SHP77 treated with DMSO at 0.1 percent for 48 hours (cell line): Measurements from ENCODE around the gene AUTS2.

ENCODE experiments used
- DNase-seq: peaks from one replicate; lab custom pipeline; 2025; lab: John Stamatoyannopoulos, UW

AUTS2 gene

DNA sequence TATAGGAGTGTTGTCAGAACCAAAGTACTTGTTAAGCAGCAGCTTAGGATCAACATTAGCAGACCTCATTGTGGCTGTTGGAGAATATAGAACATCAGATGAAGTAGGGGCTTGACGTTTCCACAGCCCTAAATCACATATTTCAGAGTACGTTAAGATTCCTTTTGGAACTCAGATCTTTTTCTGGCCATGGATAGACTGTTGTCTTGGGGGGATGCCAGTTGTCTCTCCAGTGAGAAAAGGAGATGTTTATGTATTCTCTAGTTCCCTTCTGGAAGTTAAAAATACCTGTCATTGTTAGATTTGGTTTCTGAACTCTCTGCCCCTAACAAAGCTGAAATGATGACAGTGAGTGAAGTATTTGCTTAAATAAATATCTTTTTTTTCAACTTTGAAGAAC is 191.3 kb downstream of the AUTS2 start:
- no peak for DNase-seq

DNA sequence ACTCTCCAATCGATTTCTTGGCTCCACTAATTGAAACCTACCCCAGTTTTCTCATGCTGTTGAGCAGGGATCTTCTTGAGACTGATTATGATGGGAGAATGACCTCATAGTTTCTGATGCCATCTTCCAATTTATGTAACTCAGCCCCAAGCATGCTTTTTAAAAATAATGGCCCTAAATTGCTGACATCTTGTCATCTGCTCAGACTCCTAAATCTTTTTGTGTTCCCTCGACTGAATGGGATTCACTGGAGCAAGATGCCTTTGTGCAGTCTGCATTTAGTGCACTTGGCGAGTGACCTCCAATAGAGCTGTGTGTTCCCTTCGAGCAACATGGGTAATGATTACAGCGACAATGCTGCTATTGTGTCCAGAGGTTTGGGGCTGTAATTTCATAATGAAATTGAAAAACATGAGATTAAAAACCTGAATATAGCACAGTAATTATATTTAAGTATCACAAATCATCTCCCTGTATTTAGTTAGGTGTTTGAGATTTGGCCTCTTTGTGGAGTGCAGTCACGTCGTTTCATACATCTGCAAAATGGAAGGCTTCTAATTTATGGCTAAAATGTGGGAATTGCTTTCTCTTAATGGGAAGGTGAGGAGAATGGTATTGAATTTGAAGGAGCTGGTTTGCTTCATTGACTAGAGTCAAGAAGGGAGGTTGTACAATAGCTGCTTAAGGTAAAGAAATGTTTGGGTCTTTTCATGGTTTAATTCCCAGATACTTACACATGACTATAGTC is 192.9 kb downstream of the AUTS2 start:
- DNase-seq = no peak

DNA sequence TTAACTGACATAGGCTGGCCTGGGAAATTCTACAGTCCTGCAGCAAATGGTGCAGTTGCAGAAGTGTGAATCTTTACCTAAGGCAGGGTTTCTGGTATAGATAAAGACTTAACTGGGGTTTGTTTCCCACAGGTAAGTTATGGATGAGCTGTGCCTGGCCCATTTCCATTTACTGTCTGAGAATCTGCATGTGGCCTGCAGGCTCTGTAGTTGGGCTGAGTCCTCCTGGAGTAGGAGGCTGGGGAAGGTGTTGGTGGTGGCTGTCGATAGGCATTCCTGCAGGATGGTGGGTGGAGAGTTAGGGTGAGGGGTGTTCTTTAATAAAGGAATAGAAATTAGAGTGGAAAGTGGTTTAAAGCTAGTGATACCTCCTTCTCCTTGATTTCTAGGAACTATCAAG is 193.5 kb downstream of the AUTS2 start:
- DNase-seq = no peak

DNA sequence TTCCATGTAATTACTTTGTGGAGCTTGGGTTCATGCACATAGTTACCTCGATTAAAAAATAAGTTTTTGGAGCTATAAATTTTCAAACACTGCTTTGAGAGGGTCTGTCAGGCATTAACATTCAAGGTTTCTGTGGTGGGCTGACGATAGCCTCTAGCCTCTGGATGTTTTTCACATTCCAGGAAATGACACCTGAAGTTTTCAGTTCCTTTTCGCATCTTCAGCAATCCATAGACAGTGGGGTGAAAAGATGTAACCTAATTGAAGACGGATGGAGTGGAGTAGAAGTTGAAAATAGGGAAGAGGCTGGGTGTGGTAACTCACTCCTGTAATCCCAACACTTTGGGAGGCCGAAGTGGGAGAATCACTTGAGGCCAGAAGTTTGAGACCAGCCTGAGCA is 197.7 kb downstream of the AUTS2 start:
- no peak for DNase-seq

DNA sequence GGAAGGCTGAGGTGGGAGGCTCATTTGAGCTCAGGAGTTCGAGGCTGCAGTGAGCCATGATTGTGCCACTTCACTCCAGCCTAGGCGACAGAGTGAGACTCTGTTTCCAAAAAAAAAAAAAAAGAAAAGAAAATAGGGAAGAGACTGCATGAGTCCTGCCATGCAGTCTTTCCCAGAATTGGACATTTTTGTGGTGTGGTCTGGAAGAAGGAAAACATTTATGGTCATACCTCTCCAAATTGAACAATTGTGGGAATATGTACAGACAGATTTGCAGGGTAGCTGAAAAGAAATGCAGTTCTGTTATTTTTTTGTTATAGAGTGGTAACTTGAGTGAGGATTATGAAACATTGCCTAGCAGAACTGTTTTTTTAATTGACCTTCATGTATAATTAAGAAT is 198.1 kb downstream of the AUTS2 start:
- DNase-seq = no peak

DNA sequence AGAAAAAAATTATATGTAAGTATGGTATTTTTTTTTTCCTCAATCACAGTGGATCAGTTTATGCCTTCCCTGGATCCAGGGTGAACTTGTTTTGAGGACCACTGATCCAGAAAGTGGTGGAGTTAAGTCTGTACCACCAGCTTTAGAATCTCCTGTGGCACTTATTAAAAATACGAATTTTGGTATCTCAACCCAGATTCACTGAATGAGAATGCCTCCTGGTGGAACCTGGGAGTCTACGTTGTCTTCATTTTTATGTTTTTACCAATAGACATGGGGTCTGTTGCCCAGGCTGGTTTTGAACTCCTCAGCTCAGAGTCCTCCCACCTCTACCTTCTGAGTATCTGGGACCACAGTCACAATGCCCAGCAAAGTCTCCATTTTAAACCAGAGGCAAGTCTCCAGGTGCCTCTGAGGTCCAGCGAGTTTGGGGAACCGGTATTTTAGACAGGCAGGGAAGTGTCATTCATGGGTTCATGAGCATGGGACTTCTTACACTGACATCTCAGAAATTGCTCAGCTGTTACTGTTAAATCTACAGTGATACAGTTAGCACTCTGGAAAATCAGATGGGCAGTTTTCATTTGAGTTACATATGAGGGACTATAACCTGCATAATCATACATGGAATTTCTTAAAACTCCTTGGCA is 200.9 kb downstream of the AUTS2 start:
- DNase-seq = no peak

DNA sequence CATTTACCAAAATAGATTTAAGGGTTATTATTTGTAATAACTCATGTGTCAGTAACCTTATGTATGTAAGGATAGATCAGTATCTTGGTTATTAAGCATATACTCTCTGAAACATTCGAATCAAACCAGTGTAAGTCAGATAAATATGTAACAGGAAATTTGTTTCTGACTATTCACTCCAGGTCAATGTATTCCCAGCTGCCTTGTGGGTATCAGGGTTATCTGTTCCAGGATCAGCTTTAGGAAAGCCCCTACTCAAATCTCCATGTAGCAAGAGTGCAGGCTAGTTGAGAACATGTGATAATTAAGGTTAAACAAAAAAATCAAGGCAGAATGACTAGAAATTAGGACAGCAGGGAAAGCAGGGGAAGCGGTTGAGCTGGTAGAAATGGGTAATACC is 201.7 kb downstream of the AUTS2 start:
- no peak for DNase-seq

DNA sequence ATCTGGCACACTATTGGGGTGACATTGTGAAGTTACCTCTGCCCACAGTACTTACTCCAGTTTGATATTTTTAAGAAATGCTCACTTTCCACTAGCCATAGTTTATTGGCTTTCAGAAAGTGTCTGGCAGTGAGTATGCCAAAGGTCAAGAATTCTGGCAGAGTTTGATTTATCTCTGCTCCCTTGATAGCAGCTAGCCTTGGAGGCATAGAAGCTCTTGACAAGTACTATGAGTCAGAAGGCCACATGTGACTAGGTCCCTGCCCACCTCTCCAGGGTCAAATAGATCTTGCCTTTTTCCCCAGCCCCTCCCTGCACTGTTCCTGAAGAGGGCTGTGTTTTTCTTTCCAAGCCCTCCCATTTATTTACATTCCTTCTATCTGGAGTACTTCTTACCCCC is 202.2 kb downstream of the AUTS2 start:
- no peak for DNase-seq

DNA sequence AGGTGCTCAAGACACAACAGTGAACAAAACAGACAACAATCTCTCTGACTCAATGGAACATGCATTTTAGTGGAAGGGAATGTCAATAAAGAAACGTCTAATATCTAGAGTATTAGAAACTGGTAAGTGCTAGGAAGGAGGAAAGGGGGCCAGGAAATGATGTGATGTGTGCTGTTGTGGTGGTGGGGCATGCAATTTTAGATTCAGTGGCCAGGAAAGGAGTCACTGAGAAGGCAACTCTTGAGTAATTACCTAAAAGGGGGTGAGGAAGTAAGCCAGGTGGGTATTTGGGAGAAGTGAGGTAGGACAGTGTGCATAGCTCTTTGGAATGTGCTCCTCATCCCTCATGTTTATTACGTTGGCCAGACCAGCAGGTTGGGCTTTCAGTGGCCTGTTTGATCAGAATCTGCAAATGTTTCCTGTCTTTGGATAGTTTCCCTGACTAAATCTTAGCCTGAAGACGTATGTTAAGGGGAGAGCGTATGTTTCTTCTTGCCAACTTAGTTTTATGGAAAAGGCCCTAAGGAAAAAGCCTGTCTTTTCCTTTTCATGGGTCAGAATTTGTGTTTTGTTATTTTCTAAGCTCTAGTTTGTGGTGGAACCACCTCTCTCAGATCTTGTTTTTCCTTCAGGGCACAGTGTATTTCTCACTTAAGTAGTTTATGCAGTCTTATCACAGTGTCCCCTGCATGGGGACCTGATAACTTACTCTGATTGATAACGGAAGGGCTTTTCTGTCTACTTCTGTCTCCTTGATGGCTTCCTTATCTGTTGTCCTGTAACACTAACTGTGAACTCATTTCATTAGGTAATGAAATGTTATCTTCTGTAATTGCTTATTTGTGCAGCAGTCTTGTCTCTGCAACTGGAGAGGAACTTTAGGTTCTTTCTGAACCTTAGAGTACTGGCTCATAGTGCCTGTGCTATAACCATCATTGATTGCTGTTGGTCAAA is 203.7 kb downstream of the AUTS2 start:
- no peak for DNase-seq

DNA sequence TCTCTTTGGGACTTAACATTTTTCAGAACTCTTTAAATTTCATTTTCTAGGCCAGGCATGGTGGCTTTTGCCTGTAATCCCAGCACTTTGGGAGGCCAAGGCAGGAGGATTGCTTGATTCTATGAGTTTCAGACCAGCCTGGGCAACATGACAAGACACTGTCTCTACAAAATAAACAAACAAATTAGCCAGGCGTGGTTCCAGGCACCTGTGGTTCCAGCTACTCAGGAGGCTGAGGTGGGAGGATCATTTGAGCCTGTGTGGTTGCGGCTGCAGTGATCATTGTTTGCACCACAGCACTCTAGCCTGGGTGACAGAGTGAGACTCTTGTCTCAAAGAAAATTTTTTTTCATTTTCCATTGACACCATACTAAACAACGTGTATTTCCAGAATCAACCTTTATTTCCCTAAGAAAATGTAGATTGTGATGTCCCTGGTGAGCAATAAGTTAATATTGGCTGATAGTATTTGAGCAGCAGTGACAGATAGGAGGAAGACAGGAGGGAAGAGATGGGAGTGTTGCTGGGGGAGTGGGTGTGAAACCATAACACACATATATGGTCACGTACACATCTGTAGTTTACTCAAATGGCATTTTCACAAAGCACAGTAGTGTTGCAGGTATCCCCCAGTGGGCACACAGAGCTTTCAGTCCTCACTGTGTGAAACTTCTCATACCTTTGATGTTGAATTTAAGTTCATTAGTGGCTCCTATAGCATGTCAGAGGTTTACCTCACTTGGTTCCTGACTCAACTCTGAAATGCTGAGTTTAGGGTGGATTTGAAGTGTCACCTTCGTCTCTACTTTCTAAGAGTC is 205.6 kb downstream of the AUTS2 start:
- no peak for DNase-seq

DNA sequence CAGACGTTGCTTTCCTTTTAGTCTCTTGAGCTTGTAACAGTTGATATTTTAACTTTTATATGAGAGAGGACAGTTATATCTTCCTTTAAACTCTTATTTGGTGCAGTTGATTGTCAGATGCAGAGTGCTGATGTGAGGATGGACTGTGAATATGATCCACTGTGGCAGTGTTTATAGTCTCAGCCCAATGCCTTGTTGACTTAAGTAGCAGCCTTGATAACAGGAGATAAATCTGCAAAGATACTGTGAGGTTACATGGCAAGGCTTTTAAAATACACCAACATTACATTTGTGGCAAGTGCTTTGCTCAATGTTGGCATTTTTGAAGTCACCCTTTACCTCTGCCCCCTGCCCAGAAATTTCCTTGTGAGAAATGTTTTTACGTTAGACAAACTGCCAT is 206.7 kb downstream of the AUTS2 start:
- no peak for DNase-seq

DNA sequence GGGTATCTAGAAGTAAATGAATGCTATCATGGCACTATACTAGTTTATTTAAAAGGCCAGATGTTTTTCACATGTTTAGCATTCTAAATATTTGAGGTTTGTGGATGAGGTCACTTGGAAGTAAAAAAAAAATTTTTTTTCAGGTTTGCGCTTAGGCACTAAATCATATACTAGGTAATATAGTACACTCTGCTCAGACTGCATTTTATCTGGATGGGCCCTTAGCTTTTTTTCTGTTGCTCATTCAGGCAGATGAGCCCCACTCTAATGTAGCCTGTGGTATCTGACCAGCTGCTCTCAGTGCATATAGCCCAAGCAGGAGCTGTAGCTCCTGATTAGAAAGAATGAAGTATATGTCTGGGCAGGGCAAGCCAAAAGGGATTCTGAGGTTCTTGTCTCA is 210.1 kb downstream of the AUTS2 start:
- no peak for DNase-seq

DNA sequence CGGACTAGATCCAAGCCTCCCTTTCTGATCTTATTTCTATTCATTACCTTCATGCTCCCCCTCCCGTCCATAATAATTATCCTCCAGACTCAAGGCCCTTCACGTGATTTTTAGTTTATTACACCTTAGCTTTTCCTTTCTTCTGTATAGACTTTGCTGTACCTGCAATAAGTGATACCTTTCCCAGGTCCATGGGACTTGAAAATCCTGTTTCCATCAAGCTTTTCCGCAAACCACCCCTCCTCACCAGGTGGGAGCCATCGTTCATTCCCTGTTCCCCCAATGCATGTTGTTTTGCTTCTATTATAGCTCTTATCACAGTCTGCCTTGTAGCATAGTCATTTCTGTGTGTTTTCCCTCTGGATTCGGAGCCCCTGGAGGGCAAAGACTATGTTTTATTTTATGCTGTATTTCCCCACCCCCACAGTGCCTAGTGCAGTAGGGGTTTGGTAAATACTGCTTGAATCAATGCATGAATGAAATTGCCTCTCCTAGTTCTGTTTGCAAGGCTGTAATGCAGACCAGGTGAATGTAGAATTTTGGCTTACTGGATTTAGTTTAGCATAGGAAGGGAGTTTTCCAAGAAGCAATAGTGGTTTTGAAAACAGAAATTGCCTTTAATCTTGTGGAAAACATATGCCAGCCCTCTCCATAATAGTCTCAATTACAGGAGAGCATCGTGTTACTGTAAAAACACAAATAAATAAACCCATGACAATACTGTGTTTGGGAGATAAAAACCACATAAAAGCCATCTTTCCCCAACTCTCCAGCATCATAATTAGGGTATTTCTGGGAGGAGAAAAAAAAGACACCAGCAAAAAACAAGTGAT is 213.4 kb downstream of the AUTS2 start:
- DNase-seq = no peak

DNA sequence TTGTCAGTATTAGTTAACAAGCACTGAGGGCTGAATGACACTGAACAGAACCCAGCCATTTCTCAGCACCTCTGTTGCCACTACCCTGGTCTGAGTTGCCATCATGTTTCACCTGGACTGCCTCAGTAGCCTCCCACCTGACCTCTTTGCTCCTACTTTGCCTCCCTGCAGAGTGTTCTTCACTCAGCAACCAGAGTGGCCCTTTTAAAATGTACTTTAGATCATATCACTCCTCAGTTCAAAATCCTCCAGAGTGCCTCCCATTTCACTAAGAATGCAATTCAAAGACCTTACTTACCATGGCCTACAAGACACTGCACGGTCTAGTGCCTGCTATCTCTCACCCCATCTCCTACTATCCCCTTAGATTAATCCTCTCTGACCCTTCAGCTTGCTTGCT is 214.5 kb downstream of the AUTS2 start:
- DNase-seq = no peak

DNA sequence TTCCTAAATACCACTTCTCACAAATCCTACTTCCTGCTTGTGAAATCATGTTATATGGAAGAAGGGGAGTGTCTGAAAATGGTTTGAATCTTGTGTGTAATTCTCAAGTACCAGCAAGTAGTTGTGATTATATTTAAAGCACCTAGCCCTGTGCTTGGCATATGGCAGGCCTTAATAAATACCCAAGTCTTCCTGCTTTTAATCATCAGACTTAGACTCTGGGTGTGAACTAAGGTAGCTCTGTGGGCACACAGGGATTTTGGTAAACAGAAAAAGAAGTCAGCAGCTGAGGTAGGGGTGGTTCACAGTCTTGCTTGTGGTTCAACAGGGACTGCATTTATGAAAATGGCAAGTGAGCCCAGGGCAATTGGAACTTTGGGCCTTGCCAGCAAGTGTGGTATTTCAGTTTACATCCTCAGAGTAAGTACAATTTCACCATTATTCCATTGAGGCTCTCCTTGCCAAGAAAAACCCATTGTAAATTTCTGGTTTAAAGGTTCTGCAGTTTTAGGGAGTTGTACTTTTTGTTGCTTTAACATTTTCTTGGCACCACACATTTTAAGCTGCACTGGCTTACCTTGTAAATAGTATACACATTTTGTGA is 215.5 kb downstream of the AUTS2 start:
- DNase-seq = no peak

DNA sequence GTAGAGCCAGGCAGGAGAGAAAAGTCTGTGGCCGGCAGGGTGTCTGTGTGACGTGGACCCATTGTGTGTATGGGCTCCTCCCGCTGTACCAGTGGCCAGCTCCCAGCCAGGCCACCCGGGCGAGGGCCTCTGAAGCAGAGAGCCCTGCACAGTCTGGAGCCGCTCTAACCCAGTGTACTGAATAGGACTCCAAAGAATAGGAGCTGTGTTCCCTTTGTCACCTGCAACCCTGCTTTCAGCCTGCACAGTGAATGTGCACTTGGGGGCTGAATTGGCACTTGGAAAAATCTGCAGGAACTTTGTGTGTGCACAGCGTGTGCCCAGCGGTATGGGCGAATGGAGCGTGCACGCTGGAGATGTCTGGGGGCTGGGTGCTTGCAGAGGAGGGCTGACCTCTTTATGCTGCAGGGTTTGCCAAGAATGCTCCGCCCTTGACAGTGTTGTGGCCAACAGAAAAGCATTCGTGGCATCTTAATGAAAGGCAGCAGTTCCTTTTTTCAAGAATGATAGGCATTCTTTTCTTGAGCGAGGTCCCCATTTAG is 216.2 kb downstream of the AUTS2 start:
- DNase-seq = no peak

DNA sequence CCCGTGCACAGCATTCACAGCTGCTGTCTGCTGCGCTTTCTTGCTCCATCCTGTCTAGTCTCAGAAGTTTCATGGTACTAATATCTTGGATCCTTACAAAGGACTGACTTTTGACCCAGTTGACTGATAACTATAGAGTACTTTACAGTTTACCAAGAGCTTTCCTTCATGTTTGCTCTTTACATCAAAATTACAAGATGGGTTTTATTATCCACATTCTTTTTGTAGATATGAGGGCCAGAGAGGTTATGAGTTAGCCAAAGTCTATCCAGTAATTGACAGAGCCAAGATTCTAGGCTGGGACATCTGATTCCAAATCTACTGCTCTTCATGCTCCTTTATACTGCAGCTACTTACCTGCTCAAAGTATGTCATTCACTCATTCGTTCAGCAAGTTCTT is 218.2 kb downstream of the AUTS2 start:
- no peak for DNase-seq

DNA sequence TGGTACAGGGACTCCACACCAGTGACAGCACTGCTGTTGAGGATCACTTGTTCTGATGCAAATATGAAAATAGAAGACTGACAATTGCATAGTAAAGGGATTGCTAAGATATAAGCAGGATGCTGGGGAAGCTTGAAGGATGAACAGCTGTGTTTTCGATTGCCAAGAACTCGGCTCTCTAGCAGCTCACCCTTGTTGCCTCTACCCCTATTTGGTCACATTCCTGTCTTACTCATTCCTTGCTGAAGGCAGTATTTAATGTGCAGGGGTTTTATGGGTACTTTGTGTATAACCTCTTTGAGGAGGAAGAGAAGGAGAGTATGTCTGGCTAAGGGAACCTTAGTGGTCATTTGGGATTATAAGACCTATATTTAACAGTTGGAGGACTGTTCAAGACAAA is 218.8 kb downstream of the AUTS2 start:
- no peak for DNase-seq

DNA sequence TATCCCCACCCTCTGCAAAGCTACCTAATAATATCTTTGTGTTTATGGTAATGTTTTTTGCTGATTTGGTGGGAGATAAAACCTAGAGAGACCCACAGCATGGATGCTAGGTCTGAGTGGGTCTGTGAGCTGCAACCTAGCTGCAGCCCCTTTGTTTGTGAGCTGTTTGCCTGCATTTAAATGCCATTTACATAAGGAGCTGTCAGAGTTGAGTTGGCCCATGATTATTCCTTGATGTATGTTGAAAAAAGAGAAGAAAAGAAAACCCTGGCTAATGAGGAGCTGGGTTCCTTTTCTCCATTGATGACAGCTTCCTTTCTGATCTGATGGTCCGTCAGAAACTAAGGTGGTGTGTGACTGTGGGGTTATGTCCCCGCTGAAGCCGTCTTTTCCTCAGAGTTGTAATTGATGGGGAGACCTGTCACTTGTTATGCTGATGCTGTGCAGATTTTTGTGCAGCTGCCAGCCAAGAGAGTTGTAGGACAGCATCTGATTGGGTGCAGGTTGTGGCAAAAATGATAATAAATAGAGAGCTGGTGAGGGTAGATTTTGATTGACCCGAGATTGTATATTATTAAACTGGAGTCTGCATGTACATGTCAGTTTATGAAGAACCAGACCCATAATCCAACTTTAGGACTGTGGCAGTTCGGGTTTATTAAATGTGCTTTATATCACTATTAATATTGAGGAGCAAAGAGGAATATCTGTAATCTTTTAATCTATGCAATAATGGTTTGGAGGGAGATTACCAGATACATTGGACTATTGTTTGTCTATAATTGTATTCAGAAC is 219.8 kb downstream of the AUTS2 start:
- DNase-seq = no peak
